ENCODE data around the gene DPYD. TPM values are rescaled to one million over a fixed set of nuclear protein-coding genes. Genes with fewer than 3 reads are reported as not detected.

DPYD gene
- total RNA-seq, 2 experiments from 2014 or later: 34.4 to 35.9 TPM

DNA sequence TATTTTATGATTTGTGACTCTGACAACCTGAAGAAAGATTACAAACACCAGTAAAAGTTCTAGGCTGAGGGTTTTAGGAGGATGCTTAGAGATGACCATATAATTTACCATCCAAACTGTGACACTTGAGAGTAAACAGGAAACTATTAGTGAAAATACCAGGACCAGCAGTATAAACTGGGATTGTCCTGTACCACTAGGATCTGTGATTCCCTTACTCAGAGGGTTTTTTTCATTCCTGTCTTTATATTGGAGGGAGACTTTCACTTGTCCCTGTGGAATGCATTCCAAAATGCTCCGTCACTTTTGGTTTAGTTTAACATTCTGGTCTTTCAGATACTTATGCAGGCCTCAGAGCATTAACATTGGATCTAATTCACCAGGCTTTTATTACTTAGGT is 716.4 kb downstream of the DPYD start:
- no peak for DNase-seq
- ATAC-seq (ENCODE audit: poor library complexity): no peak
- ChIA-PET POLR2A (no interaction called here), CTCF (no interaction called here)
- Mint-ChIP-seq H3K27ac (no peak overlapping the region), H3K4me1 (ENCODE audit: low read depth) (no peaks in the 10 kb centered on the region), H3K27me3 (no peaks in the 10 kb centered on the region), H3K9me3 (no peaks in the 10 kb centered on the region), H3K4me3 (no peak overlapping the region), H3K36me3 (ENCODE audit: low read depth) (no peaks in the 10 kb centered on the region)
- TF ChIP-seq, protein P1, sequence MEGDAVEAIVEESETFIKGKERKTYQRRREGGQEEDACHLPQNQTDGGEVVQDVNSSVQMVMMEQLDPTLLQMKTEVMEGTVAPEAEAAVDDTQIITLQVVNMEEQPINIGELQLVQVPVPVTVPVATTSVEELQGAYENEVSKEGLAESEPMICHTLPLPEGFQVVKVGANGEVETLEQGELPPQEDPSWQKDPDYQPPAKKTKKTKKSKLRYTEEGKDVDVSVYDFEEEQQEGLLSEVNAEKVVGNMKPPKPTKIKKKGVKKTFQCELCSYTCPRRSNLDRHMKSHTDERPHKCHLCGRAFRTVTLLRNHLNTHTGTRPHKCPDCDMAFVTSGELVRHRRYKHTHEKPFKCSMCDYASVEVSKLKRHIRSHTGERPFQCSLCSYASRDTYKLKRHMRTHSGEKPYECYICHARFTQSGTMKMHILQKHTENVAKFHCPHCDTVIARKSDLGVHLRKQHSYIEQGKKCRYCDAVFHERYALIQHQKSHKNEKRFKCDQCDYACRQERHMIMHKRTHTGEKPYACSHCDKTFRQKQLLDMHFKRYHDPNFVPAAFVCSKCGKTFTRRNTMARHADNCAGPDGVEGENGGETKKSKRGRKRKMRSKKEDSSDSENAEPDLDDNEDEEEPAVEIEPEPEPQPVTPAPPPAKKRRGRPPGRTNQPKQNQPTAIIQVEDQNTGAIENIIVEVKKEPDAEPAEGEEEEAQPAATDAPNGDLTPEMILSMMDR (IDR thresholded peaks at IDR 0.05): no peak
- H3K4me3 ChIP-seq (ENCODE audit: low read length): no peak overlapping the region
- no peaks in the 10 kb centered on the region for H3K27me3 ChIP-seq (ENCODE audit: control insufficient read depth in 1 of 2, insufficient read depth in 2 of 2, low read length in 2 of 2)
- intact Hi-C loops (cut with DNase I, micrococcal nuclease): no loop called here
- H3K27ac ChIP-seq (ENCODE audit: low read depth in 1 of 2, low read length in 2 of 2): no peak overlapping the region
- no peaks in the 10 kb centered on the region for H3K4me1 ChIP-seq (ENCODE audit: insufficient read depth, low read length)
- H3K36me3 ChIP-seq (ENCODE audit: insufficient read depth, low read length): no peaks in the 10 kb centered on the region
- H3K9me3 ChIP-seq (ENCODE audit: control insufficient read depth in 1 of 2, insufficient read depth in 1 of 2, low read length in 2 of 2): no peaks in the 10 kb centered on the region

DNA sequence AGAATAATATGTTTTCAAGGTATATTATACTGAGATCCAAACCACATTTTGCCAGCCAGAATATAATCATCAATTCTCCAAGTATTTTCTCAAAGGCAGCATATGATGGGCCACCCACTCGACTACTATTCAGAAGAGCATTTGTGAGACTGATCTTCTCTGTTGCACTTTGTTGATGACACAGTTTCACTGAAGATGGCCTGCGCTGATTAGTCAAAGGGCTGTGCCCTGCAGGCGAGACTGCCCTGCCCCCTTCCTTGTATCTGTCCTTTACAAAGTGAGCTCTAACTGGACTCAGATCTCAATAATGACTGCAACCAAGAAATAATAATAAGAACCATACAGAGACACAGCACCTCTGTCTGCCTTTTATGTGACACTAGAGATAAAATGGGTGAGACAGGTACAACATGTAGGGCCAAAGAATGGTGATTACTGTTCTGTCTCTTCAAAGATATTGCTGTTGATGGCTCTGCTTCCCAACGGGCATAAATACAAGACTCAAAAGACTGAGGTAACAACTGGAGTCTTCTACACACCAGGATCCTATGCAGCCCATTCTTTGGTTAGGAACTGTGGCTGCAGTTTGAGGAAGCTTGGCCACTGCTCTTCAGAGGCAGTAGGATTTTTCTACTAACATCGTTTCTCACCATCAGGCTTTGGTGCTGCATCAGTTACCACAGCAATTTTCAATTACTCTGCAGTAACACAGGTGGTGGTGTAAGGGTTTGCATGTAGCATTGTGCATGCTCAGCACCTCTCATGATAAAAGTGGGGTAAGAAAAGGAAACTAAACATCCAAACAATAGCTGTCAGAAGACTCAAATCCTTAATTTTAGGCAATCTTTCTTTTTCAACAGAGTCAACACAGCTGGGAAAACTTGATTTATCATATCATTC is 718.1 kb downstream of the DPYD start:
- Mint-ChIP-seq H3K4me3 (no peak overlapping the region), H3K36me3 (ENCODE audit: low read depth) (no peaks in the 10 kb centered on the region), H3K4me1 (ENCODE audit: low read depth) (no peaks in the 10 kb centered on the region), H3K27me3 (no peaks in the 10 kb centered on the region), H3K27ac (no peak overlapping the region), H3K9me3 (no peaks in the 10 kb centered on the region)
- no peak overlapping the region for H3K27ac ChIP-seq (ENCODE audit: low read depth in 1 of 2, low read length in 2 of 2)
- DNase-seq: no peak
- ChIA-PET CTCF (interaction anchor here (1.0 kb wide), 1 partner anchor 11 kb away, joined by 4 read pairs; no protein-coding TSS in a partner anchor), POLR2A (interaction anchor here (0.7 kb wide), 1 partner anchor 68 kb away, joined by 3 read pairs; no protein-coding TSS in a partner anchor)
- H3K36me3 ChIP-seq (ENCODE audit: insufficient read depth, low read length): no peaks in the 10 kb centered on the region
- no peak for ATAC-seq (ENCODE audit: poor library complexity)
- H3K9me3 ChIP-seq (ENCODE audit: control insufficient read depth in 1 of 2, insufficient read depth in 1 of 2, low read length in 2 of 2): no peaks in the 10 kb centered on the region
- H3K4me1 ChIP-seq (ENCODE audit: insufficient read depth, low read length): no peaks in the 10 kb centered on the region
- TF ChIP-seq, protein P1 (IDR thresholded peaks at IDR 0.05): no peak
- no peaks in the 10 kb centered on the region for H3K27me3 ChIP-seq (ENCODE audit: control insufficient read depth in 1 of 2, insufficient read depth in 2 of 2, low read length in 2 of 2)
- H3K4me3 ChIP-seq (ENCODE audit: low read length): no peak overlapping the region
- intact Hi-C loops (cut with DNase I, micrococcal nuclease): no loop called here

DNA sequence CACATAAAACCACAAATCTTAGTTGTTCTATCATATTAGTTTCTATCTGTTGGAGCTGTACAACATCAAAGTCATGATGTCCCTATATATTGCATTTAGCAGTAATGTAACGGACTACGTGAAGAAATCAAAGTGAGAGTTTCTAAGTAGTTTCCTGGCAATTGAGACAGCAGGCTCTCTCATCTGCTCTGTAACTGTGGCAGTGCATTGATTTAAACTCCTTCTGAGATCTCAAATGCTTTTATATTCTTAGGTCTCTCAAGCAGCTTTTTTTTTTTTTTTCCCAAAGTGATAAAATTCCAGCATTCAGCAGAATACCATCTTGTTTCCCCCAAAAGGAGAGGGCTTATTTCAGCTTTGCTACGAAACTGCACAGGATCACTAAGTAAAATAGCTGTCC is 719.2 kb downstream of the DPYD start:
- no peak overlapping the region for H3K27ac Mint-ChIP-seq
- H3K4me1 Mint-ChIP-seq (ENCODE audit: low read depth): no peaks in the 10 kb centered on the region
- POLR2A ChIA-PET: no interaction called here
- intact Hi-C loops (cut with DNase I, micrococcal nuclease): no loop called here
- H3K4me3 ChIP-seq (ENCODE audit: low read length): no peak overlapping the region
- H3K9me3 ChIP-seq (ENCODE audit: control insufficient read depth in 1 of 2, insufficient read depth in 1 of 2, low read length in 2 of 2): no peaks in the 10 kb centered on the region
- no peak overlapping the region for H3K4me3 Mint-ChIP-seq
- CTCF ChIA-PET: interaction anchor here (1.0 kb wide), 1 partner anchor 12 kb away, joined by 4 read pairs; no protein-coding TSS in a partner anchor
- H3K9me3 Mint-ChIP-seq: no peaks in the 10 kb centered on the region
- H3K27me3 Mint-ChIP-seq: no peaks in the 10 kb centered on the region
- TF ChIP-seq, protein P1 (IDR thresholded peaks at IDR 0.05): no peak
- ATAC-seq (ENCODE audit: poor library complexity) (no peak), DNase-seq (no peak)
- no peaks in the 10 kb centered on the region for H3K4me1 ChIP-seq (ENCODE audit: insufficient read depth, low read length)
- H3K36me3 ChIP-seq (ENCODE audit: insufficient read depth, low read length): no peaks in the 10 kb centered on the region
- H3K36me3 Mint-ChIP-seq (ENCODE audit: low read depth): peaks cover 7% of the 10 kb centered on the region
- H3K27me3 ChIP-seq (ENCODE audit: control insufficient read depth in 1 of 2, insufficient read depth in 2 of 2, low read length in 2 of 2): no peaks in the 10 kb centered on the region
- no peak overlapping the region for H3K27ac ChIP-seq (ENCODE audit: low read depth in 1 of 2, low read length in 2 of 2)

Measured in CD4-positive, alpha-beta T cell (primary cell).